Measurements from ENCODE around the gene ABCA9. TPM values are rescaled to one million over a fixed set of nuclear protein-coding genes. Genes with fewer than 3 reads are reported as not detected.

The ABCA9 gene
- total and polyA plus RNA-seq, 9 of the 15 experiments (the other 6 are each of a cell fraction or from before 2014, with no cell fraction given): 0.04 TPM; not detected in 8

DNA sequence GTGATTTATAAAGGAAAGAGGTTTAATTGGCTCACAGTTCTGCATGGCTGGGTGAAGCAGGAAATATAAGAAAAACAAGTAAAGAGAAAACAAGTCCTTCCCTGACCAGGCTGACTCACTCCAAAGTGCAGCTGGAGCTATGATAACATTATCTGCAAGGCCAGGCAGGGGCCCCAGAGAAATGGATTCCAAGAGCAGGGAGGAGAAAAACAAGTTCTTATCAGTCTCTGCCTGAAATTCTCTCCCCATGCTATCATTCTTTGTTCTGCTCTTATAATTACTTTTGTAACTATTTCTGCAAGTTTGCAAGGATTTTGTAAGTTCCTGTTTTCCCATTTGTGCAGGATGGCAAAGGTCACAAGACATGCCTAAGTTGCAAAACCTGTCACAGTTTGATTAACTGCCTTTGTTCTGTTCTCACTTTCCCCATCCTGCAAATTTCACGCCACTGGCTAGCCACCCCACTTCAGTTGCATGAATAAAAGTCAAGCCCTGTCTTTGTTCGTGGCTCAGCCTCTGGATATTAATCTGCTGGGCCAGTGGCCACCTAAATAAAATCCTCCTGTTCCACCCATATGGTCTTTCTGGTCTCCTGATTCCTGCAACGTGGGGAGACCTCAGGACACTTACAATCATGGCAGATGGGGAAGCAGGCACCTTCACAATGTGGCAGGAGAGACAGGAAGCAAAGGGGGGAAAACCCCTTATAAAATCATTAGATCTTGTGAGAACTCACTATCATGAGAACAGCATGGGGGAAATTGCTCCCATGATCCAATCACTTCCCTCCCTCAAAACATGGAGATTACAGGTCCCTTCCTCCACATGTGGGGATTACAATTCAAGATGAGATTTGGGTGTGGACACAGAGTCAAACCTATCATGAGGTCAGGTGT is 13.1 kb downstream of the ABCA9 start (continued):
- TF ChIP-seq ZC3H4 (CRISPR knock-in tag; IDR thresholded peaks at IDR 0.05; ENCODE audit: borderline replicate concordance) (no peak), ZNF146 (CRISPR knock-in tag; IDR thresholded peaks at IDR 0.05; ENCODE audit: unreplicated experiment) (no peak), ETV5 (CRISPR knock-in tag; IDR thresholded peaks at IDR 0.05; ENCODE audit: low read depth) (peak; percentile 42; the same call in 1 of the 2 replicates), SMAD2 (IDR thresholded peaks at IDR 0.05; ENCODE audit: low read depth, low read length) (no peak), PML (IDR thresholded peaks at IDR 0.05; ENCODE audit: low read length) (peak; percentile 95), SRSF3 (IDR thresholded peaks at IDR 0.05; ENCODE audit: insufficient read depth, low read length) (no peak), CEBPG (CRISPR knock-in tag; IDR thresholded peaks at IDR 0.05) (peak; percentile 84), CEBPG (tag; conservative IDR thresholded peaks at IDR 0.05 in 1 of 2, IDR thresholded peaks at IDR 0.05 in 1 of 2) (peak; percentile 82 to 95), ZNF280A (IDR thresholded peaks at IDR 0.05; ENCODE audit: low read depth, partially characterized antibody) (no peak), ERF (CRISPR knock-in tag; IDR thresholded peaks at IDR 0.05) (peak; percentile 56; the same call in 1 of the 2 replicates), JUNB (CRISPR knock-in tag; conservative IDR thresholded peaks at IDR 0.05) (peak; percentile 63; the same call in 1 of the 2 replicates), GTF2F1 (IDR thresholded peaks at IDR 0.05; ENCODE audit: low read depth, low read length) (no peak), HMG20A (CRISPR knock-in tag; conservative IDR thresholded peaks at IDR 0.05) (no peak; the same call in 1 of the 2 replicates), HDGF (IDR thresholded peaks at IDR 0.05) (no peak), ZNF644 (tag; IDR thresholded peaks at IDR 0.05; ENCODE audit: low read depth) (peak; percentile 86; the same call in 1 of the 2 replicates), PBX2 (CRISPR knock-in tag; IDR thresholded peaks at IDR 0.05; ENCODE audit: low read depth) (peak; percentile 86), PBX2 (tag; conservative IDR thresholded peaks at IDR 0.05; ENCODE audit: low read depth) (peak; percentile 99), HMGN3 (IDR thresholded peaks at IDR 0.05; ENCODE audit: borderline replicate concordance, extremely low read depth, insufficient read length, low read depth, low read length) (peak; percentile 98)
- TF ChIP-seq, protein P1, sequence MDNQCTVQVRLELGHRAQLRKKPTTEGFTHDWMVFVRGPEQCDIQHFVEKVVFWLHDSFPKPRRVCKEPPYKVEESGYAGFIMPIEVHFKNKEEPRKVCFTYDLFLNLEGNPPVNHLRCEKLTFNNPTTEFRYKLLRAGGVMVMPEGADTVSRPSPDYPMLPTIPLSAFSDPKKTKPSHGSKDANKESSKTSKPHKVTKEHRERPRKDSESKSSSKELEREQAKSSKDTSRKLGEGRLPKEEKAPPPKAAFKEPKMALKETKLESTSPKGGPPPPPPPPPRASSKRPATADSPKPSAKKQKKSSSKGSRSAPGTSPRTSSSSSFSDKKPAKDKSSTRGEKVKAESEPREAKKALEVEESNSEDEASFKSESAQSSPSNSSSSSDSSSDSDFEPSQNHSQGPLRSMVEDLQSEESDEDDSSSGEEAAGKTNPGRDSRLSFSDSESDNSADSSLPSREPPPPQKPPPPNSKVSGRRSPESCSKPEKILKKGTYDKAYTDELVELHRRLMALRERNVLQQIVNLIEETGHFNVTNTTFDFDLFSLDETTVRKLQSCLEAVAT (IDR thresholded peaks at IDR 0.05): peak in 1 of 2 experiments; percentile 99; a peak in 2 of 4 replicates
- TF ChIP-seq, protein P2, sequence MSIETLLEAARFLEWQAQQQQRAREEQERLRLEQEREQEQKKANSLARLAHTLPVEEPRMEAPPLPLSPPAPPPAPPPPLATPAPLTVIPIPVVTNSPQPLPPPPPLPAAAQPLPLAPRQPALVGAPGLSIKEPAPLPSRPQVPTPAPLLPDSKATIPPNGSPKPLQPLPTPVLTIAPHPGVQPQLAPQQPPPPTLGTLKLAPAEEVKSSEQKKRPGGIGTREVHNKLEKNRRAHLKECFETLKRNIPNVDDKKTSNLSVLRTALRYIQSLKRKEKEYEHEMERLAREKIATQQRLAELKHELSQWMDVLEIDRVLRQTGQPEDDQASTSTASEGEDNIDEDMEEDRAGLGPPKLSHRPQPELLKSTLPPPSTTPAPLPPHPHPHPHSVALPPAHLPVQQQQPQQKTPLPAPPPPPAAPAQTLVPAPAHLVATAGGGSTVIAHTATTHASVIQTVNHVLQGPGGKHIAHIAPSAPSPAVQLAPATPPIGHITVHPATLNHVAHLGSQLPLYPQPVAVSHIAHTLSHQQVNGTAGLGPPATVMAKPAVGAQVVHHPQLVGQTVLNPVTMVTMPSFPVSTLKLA (conservative IDR thresholded peaks at IDR 0.05): peak; percentile 48 to 78; a peak in 3 of 4 replicates
